Cardiac muscle cell (in vitro differentiated cells and primary cell): Measurements from ENCODE around the gene RNF182. TPM values are rescaled to one million over a fixed set of nuclear protein-coding genes. Genes with fewer than 3 reads are reported as not detected.

ENCODE experiments used
- DNase-seq, 2 donors: peaks; one replicate each; pipeline versions ENCODE4 v3.0.0 to v3.0.0-alpha.2; 2010 to 2017; ENCODE audit warnings: low read depth in 1 of 2, low spot score in 1 of 2
- H3K27ac ChIP-seq: fragments of 200-600 bp; sonication (generic); 2 replicates; pipeline ENCODE4 v1.5.1; 2016
- H3K27me3 ChIP-seq: fragments of 200-600 bp; sonication (generic); 2 replicates; pipeline ENCODE4 v1.6.0; 2016; ENCODE audit warnings: control low read depth
- H3K36me3 ChIP-seq: fragments of 200-600 bp; sonication (generic); 2 replicates; pipeline ENCODE4 v1.5.1; 2016; ENCODE audit warnings: control low read depth
- H3K4me1 ChIP-seq: fragments of 200-600 bp; sonication (generic); 2 replicates; pipeline ENCODE4 v1.8.1; 2017; ENCODE audit warnings: low read depth, mild to moderate bottlenecking, mixed run types
- H3K4me3 ChIP-seq: fragments of 200-600 bp; sonication (generic); 2 replicates; pipeline ENCODE4 v1.5.1; 2016; ENCODE audit warnings: mild to moderate bottlenecking
- H3K9me3 ChIP-seq: fragments of 200-600 bp; sonication (generic); 2 replicates; pipeline ENCODE4 v1.5.1; 2017; ENCODE audit warnings: low read depth, mild to moderate bottlenecking, control low read depth
- CTCF ChIP-seq: IDR thresholded peaks from 2 replicates; pipeline ENCODE4 v1.5.1; 2012; ENCODE audit warnings: low read depth, mild to moderate bottlenecking, low read length
- polyA plus RNA-seq: library from polyadenylated mRNA; unstranded; fragments of >200 nt; fragmentation: Nextera tagmentation; extraction: Ambion mirVana; gene quantifications from 2 replicates; pipeline ENCODE4 v1.2.1, GENCODE V29; 2016
- total RNA-seq: library from RNA; depleted of rRNA; stranded (reverse); fragments of >200 nt; gene quantifications from 2 replicates; pipeline ENCODE4 v1.2.3, GENCODE V29; 2016

Gene RNF182
- total and polyA plus RNA-seq, 2 experiments from 2014 or later, result 1.1 to 1.3 TPM

GRCh38 chr6:13979284-13980171, 54.8 kb downstream of the RNF182 start:
- no peaks in the 10 kb centered on the region for H3K27me3 ChIP-seq
- no peaks in the 10 kb centered on the region for H3K36me3 ChIP-seq
- H3K9me3 ChIP-seq, result no peaks in the 10 kb centered on the region
- no peaks in the 10 kb centered on the region for H3K4me1 ChIP-seq
- DNase-seq, result no peak
- H3K4me3 ChIP-seq, result no peak overlapping the region
- no peak for TF ChIP-seq CTCF
- no peak overlapping the region for H3K27ac ChIP-seq

- TF ChIP-seq CTCF, result no peak
- no peaks in the 10 kb centered on the region for H3K9me3 ChIP-seq
- DNase-seq, result no peak
Measured at GRCh38 chr6:13980534-13980933, 55.8 kb downstream of the RNF182 start.

GRCh38 chr6:13985663-13986325, 61.0 kb downstream of the RNF182 start:
- no peaks in the 10 kb centered on the region for H3K36me3 ChIP-seq
- no peaks in the 10 kb centered on the region for H3K9me3 ChIP-seq
- H3K27ac ChIP-seq, result no peak overlapping the region
- DNase-seq, result no peak
- H3K27me3 ChIP-seq, result no peaks in the 10 kb centered on the region
- no peaks in the 10 kb centered on the region for H3K4me1 ChIP-seq
- no peak for TF ChIP-seq CTCF
- H3K4me3 ChIP-seq, result no peak overlapping the region

More at GRCh38 chr6:13980534-13980933, 55.8 kb downstream of the RNF182 start:
- no peaks in the 10 kb centered on the region for H3K4me1 ChIP-seq
- no peak overlapping the region for H3K27ac ChIP-seq
- H3K4me3 ChIP-seq, result no peak overlapping the region
- H3K36me3 ChIP-seq, result no peaks in the 10 kb centered on the region
- H3K27me3 ChIP-seq, result no peaks in the 10 kb centered on the region

- no peak overlapping the region for H3K4me3 ChIP-seq
- no peaks in the 10 kb centered on the region for H3K9me3 ChIP-seq
- H3K27ac ChIP-seq, result no peak overlapping the region
- H3K27me3 ChIP-seq, result no peaks in the 10 kb centered on the region
- no peak for TF ChIP-seq CTCF
- no peaks in the 10 kb centered on the region for H3K4me1 ChIP-seq
- DNase-seq, result no peak
- no peaks in the 10 kb centered on the region for H3K36me3 ChIP-seq
Measured at GRCh38 chr6:13986700-13987399, 62.1 kb downstream of the RNF182 start.

GRCh38 chr6:13987400-13987865, 62.7 kb downstream of the RNF182 start:
- H3K9me3 ChIP-seq, result no peaks in the 10 kb centered on the region
- no peak for DNase-seq
- no peaks in the 10 kb centered on the region for H3K36me3 ChIP-seq
- no peaks in the 10 kb centered on the region for H3K27me3 ChIP-seq
- H3K4me3 ChIP-seq, result no peak overlapping the region
- no peak overlapping the region for H3K27ac ChIP-seq
- no peaks in the 10 kb centered on the region for H3K4me1 ChIP-seq
- no peak for TF ChIP-seq CTCF
